Sciatic nerve (tissue), 2 donors: ENCODE data around the gene RPL38. TPM values are rescaled to one million over a fixed set of nuclear protein-coding genes. Genes with fewer than 3 reads are reported as not detected.

ENCODE experiments used
- ATAC-seq: fragments of 200-7000 bp; cut with Tn5 transposase; one replicate; pipeline ENCODE4 v1.9.1; 2020; ENCODE audit warnings: mild to moderate bottlenecking, moderate library complexity
- DNase-seq: peaks from one replicate; pipeline ENCODE4 v3.0.0-alpha.2; 2020; ENCODE audit warnings: low spot score
- intact Hi-C: fragments of 100-400 bp; cut with DNase I; formaldehyde crosslinking; loops from one replicate; pipeline ENCODE4 v1.14.2; 2022
- total RNA-seq: library from RNA; stranded (reverse); fragmentation: NEBNext Ultra II Directional; extraction: Animal tissue kit (Norgen Biotek cat#: 25700); gene quantifications from one replicate; pipeline ENCODE4 v1.2.1, GENCODE V29; 2021
- donor health status: DM: no; HTN: no; CAD: no.
- donor health status: DM: no; HTN: no; CAD: no.

Gene RPL38
- total RNA-seq, 1 donor from 2014 or later = 796 TPM

DNA sequence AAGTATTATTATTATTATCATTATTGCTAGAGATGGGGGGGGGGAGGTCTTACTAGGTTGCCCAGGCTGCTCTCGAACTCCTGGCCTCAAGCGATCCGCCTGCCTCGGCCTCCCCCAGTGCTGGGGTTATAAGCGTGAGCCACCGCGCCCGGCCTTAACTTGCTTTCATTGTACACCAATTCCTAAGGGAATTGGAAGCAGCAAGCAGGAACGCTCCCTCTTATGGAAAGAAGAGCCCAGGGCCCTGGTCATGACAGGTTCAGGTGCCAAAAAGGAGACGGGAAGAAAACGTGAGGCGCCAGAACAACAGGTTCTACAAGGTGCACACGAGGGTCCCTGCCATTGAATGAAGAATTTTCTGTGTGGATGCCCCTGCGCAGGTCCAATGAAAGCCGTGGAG, 540 bp upstream of the RPL38 start:
- ATAC-seq (no peak), DNase-seq (no peak)
- intact Hi-C loops = loop anchor here (10.0 kb wide), 1 partner anchor 162 kb away; the partner anchor contains the start of genes BTBD17 and GPR142

DNA sequence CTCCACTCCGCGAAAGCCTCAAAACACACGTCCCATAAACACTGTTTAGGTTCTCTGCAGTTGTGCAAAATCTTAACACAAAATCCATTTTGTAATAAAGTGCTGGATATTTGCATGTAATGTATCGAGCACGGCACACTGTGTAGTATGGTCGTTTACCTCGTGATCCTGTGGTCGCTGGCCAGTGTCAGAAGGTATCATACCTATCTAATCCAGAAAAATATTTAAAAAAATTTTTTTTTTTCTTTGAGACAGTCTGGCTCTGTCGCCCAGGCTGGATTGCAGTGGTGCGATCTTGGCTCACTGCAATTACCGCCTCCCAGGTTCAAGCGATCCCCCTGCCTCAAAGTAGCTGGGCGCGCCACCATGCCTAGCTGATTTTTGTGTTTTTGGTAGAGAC, 996 bp downstream of the RPL38 start:
- intact Hi-C loops = loop anchor here (10.0 kb wide), 1 partner anchor 160 kb away; the partner anchor contains the start of genes BTBD17 and GPR142
- no peak for DNase-seq
- ATAC-seq = no peak

DNA sequence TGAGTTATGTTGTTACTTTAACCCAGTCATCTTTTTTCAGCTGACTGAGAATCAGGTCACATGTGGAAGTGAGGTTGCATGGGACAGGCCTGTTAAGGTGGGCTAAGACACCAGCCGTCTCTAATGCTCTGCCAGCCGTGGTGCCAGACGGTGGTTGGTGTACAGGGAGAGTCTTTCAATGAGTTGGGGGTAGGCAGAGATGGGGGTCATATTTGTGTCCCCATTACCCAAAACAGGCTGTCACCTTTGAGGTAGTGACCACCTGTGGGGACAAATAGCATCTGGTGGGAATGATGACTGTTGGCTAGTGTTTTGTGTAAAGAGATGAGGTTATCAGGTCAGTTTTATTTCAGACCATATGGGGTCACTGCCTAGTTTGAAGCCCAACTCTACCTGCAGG, 1.8 kb downstream of the RPL38 start:
- ATAC-seq (no peak), DNase-seq (no peak)
- intact Hi-C loops = loop anchor here (10.0 kb wide), 1 partner anchor 160 kb away; the partner anchor contains the start of genes BTBD17 and GPR142

- intact Hi-C loops = loop anchor here (10.0 kb wide), 1 partner anchor 158 kb away; the partner anchor contains the start of genes BTBD17 and GPR142
- no peak for ATAC-seq
- no peak for DNase-seq
Measured at GRCh38 chr17:74206332-74206818, 2.9 kb downstream of the RPL38 start.

GRCh38 chr17:74210191-74211140, 7.0 kb downstream of the RPL38 start:
- ATAC-seq = peak; percentile 45
- intact Hi-C loops = loop anchor here (5.0 kb wide), 1 partner anchor 87 kb away; no protein-coding TSS in a partner anchor
- peak; percentile 86 for DNase-seq

DNA sequence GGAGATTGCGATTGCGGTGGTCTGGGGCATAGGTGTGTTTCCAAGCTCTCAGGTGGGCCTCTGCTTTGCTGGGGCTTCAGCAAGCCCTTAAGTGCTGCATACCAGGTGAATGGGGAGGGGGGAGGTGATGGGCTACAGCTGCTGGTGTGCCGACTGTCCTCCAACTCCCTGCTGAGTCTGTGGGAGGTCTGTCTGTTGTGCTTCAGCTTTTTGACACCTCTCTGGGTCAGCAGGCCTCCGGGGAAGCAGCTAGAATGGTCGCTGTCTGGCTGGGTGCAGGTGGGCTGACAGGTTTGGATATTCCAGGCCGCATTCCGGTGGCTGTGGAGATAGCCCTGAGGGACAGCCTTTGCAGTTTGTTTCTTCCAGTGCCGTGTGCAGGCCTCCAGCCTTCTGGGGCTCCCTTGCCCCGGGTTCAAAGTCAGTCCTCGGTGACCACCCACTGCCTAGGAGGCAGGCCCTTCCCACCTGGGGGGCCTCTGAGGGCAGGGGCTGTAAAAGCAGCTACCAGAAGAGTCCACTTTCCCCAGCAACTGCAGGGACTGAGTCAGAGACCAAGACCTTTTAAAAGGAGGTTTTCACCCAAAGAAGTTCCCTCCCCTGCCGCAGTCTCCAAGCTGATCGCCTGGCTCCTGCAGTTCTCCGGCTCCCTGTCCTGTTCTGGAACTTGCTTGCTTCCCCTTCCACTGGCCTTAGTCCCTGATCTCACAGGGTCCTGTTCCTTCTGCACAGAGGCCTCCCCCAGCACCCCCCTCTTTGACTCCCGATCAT, 7.8 kb downstream of the RPL38 start:
- ATAC-seq = no peak
- DNase-seq = no peak
- intact Hi-C loops = loop anchor here (5.0 kb wide), 1 partner anchor 86 kb away; no protein-coding TSS in a partner anchor

GRCh38 chr17:74211912-74212208, 8.4 kb downstream of the RPL38 start:
- intact Hi-C loops = loop anchor here (5.0 kb wide), 1 partner anchor 85 kb away; no protein-coding TSS in a partner anchor
- DNase-seq = no peak
- ATAC-seq = no peak

- intact Hi-C loops = loop anchor here (5.0 kb wide), 1 partner anchor 85 kb away; no protein-coding TSS in a partner anchor
- peak; percentile 4 for ATAC-seq
- no peak for DNase-seq
Measured at GRCh38 chr17:74212209-74212912, 8.9 kb downstream of the RPL38 start.

- intact Hi-C loops = loop anchor here (5.0 kb wide), 1 partner anchor 84 kb away; no protein-coding TSS in a partner anchor
- peak; percentile 92 for ATAC-seq
- DNase-seq = peak; percentile 93
Measured at GRCh38 chr17:74212913-74213791, 9.7 kb downstream of the RPL38 start, which contains the start of gene TTYH2. Gene TTYH2 (plus strand): TSS chr17:74213571. CDS start chr17:74213588, 17 bp downstream.

DNA sequence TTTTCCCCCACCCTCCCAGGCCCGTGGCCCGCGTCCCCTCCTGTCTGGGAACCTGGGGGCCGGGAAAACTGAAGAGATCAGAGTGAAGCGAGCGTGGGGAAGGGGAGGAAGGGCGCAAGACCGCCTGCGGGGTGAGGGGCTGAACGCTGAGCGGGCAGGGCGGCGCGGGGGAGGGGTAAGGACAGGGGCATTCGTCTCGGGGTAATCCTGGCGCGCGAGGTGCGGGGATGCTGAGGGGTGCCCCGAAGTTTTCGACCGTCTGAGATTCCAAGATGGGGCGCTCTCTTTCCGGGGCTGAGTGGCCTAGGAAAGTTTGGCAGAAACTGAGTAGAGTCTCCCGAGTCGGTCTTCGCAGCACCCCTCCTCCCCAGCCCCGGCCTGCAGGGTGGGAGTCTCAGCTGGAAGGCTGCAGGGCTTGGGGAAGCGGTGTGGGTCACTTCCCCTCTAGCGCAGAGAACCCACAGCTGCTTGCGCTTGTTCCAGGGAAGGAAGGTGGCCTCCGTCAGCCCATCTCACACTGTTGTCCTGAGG, 10.4 kb downstream of the RPL38 start:
- DNase-seq (peak; percentile 82), ATAC-seq (peak; percentile 36)
- intact Hi-C loops = loop anchor here (5.0 kb wide), 1 partner anchor 83 kb away; no protein-coding TSS in a partner anchor

DNA sequence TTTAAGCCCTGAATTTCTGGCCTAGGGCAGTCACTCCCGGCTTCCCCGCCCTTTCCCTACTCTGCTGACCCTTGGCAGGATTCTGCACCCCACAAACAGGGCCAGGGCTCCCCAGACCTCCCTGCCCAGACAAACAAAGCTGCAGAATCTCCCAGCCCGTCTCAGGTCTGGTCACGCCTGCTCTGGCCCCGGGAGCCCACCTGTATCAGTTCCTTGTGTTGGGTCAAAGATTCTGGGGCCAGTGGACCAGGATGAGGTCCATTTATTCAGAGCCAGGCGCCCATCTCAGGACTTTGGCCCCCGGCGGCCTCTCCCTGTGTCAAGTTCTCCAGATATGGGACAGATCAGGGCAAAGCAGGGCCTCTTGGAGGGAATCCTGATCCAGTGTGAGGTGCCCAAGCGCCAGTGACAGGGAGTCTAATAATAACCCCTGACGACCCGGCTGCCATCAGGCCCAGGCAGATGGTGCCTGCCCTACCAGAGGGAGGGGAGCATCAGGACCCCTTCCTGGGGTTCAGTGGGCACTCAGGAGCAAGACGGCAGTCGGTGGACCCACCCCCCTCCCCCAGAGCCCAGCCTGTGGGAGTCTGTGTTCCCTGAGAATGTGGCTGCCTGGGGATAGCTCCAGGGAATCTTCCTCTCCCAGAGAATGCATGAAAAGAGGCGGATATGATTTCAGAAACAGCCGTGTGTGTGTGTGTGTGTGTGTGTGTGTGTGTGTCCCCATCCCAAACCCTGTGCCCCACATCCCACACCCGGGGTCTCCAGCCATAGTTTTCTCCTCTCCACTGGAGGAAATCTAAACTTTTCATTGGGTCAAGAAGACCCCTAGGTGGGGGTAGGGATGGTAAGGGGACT, 11.2 kb downstream of the RPL38 start:
- ATAC-seq = no peak
- intact Hi-C loops = loop anchor here (5.0 kb wide), 1 partner anchor 83 kb away; no protein-coding TSS in a partner anchor
- DNase-seq = no peak

DNA sequence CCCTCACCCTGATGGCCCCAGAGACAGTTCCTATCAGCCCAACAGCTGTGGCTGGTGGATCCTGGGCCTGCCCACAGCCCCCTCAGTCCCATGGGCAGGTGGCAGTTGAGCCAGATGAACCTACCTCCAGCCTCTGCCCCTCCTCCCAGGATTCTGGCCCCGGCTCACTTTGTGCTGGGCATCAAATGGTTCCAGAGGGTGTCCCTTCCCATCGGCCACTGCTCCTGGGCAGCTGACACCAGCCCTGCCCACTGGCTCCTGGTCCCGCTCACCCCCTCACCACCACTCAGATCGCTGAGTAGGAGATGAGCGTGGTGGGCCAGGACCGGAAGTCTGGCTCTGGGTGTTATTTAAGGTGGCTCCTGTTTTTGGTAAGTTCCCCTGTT, 11.9 kb downstream of the RPL38 start:
- intact Hi-C loops = no loop called here
- DNase-seq (no peak), ATAC-seq (no peak)

DNA sequence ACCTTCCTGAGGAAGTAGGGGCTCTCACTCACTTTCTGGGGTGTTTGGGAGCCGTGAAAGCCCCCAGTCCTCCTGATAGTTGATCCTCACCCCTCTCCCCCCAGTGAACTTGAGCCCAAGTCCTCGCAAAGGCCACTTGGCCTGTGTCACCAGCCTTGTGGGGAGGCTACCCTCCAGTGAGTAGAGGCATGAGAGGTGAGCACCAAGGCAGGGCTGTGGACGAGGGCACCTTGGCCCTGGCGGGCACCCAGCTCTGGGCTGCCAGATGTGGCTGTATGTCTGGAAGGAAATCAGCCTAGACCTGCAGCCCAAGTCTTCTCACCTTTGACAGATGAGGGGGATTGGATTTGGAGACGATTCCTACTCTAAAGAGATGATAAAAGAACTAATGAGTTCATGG, 13.0 kb downstream of the RPL38 start:
- no peak for ATAC-seq
- intact Hi-C loops = no loop called here
- no peak for DNase-seq

GRCh38 chr17:74217037-74217730, 13.7 kb downstream of the RPL38 start:
- intact Hi-C loops = no loop called here
- ATAC-seq = no peak
- DNase-seq = no peak

DNA sequence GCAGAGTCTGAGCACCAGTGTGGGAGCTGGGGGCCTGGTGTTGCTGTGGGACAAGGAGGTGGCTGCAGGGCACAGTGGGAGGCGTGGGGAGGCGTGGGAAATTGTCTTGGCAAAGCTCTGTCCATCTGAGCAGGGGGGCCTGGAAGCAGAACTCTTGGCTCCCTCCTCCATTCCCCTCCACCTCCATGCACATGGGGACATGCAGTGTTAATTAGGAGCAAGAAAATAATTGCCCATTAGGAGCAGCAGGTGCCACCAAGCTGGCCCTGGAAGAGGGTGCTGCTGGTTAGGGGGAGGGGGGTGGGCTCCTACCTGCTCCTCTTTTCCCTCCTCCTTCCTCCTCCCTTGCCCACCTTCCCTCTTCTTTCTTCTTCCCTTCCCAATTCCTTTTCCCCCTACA, 14.4 kb downstream of the RPL38 start:
- ATAC-seq (no peak), DNase-seq (no peak)
- intact Hi-C loops = no loop called here

DNA sequence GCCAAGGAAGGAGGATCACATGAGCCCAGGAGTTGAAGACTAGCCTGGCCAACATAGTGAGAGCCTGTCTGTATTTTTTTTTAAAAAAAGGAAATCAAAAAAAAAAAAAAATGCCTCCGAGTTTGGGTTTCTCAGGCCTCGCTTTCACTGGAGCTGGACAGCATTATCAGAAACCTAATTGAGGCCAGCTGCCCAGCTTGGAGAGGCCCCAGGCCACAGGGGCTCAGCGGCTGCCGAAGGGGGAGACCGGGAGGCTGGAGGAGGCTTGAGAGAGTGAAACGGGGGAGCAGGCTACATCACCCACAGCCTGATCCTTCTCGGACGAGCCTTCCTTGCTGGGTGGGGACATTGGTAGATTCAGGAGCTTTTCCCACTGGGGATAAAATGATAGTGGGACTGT, 15.0 kb downstream of the RPL38 start:
- intact Hi-C loops = no loop called here
- peak; percentile 33 for ATAC-seq
- no peak for DNase-seq
